ENCODE results near the gene MAK. TPM values are rescaled to one million over a fixed set of nuclear protein-coding genes. Genes with fewer than 3 reads are reported as not detected.

MAK gene
- total RNA-seq, 1 experiment from 2014 or later = 0.22 TPM

DNA sequence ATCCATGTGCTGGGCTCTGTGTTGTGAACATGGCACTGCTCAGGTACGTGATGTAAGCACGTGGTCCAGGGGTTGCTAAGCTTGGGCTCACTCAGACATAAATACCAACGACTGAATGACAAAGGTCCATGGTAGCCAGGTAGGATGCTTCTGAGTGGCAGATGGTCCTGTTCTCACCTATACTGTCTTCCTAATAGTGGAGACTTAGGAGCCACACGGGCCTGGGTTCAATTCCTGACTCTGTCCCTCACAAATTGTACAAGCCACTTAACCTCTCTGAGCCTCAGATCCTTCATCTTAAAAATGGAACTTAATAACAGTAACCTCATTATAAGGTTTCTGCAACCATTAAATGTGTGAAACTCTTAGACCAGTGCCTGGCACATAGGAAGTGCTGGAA is 36.7 kb upstream of the MAK start:
- ChIA-PET RAD21 (ENCODE audit: low non-redundant PET in 1 of 2, low total read pairs in 2 of 2, uncharacterized antibody in 2 of 2, unreplicated experiment in 2 of 2) (no interaction called here), CTCF (no interaction called here), POLR2A (no interaction called here)
- H3K9me2 ChIP-seq (ENCODE audit: insufficient read depth) = no peaks in the 10 kb centered on the region
- intact Hi-C loops (cut with micrococcal nuclease) = no loop called here
- no peak overlapping the region for H3K27ac ChIP-seq (ENCODE audit: low read depth, low read length)
- H3K9ac ChIP-seq (ENCODE audit: low read length) = no peak overlapping the region
- no peaks in the 10 kb centered on the region for H4K20me1 ChIP-seq (ENCODE audit: insufficient read depth)
- no peak for TF ChIP-seq ELF1 (IDR thresholded peaks at IDR 0.05; ENCODE audit: borderline replicate concordance, low read depth)
- TF ChIP-seq EGR1 (IDR thresholded peaks at IDR 0.05; ENCODE audit: low read depth) = no peak
- no peak for TF ChIP-seq EZH2 (IDR thresholded peaks at IDR 0.05)
- TF ChIP-seq REST (IDR thresholded peaks at IDR 0.05; ENCODE audit: low read depth) = no peak
- no peak for TF ChIP-seq EZH2phosphoT487 (IDR thresholded peaks at IDR 0.05; ENCODE audit: borderline replicate concordance)
- no peak for TF ChIP-seq POLR2AphosphoS5 (IDR thresholded peaks at IDR 0.05; ENCODE audit: low read depth, low read length)
- no peak for TF ChIP-seq FOSL1 (IDR thresholded peaks at IDR 0.05; ENCODE audit: low read depth)
- TF ChIP-seq ZBTB33 (IDR thresholded peaks at IDR 0.05; ENCODE audit: extremely low read depth, insufficient replicate concordance, low read length) = no peak
- TF ChIP-seq SIN3A (IDR thresholded peaks at IDR 0.05; ENCODE audit: low read depth) = no peak
- no peak for TF ChIP-seq POLR2A (IDR thresholded peaks at IDR 0.05; ENCODE audit: borderline replicate concordance, extremely low read depth, insufficient read depth, insufficient read length)
- no peak for TF ChIP-seq MAX (IDR thresholded peaks at IDR 0.05)
- no peak for DNase-seq (ENCODE audit: low read depth, low spot score)
- H3K79me2 ChIP-seq (ENCODE audit: insufficient read depth, low read length) = no peaks in the 10 kb centered on the region
- H2AFZ ChIP-seq (ENCODE audit: low read depth, low read length, poor library complexity, severe bottlenecking) = no peak overlapping the region
- H3K27me3 ChIP-seq (ENCODE audit: insufficient read depth, low read length) = no peaks in the 10 kb centered on the region
- H3K4me1 ChIP-seq (ENCODE audit: control insufficient read depth in 1 of 2, insufficient read depth in 2 of 2, low read length in 2 of 2) = no peaks in the 10 kb centered on the region; a peak in 1 of 4 replicates
- H3K4me2 ChIP-seq (ENCODE audit: low read length) = no peak overlapping the region
- ATAC-seq = no peak
- no peaks in the 10 kb centered on the region for H3K36me3 ChIP-seq (ENCODE audit: control insufficient read depth in 1 of 2, insufficient read depth in 2 of 2, low read length in 2 of 2)
- H3K4me3 ChIP-seq (replicated peaks in 1 of 2; ENCODE audit: low read depth in 1 of 2, low read length in 2 of 2) = no peak overlapping the region
- no peaks in the 10 kb centered on the region for H3K9me3 ChIP-seq (ENCODE audit: control insufficient read depth in 1 of 2, insufficient read depth in 1 of 2, low read depth in 1 of 2, low read length in 2 of 2)
- BruUV-seq (replicated peaks) = no TSS peak
